Osteoblast (primary cell): Measurements from ENCODE around the gene RALA. TPM values are rescaled to one million over a fixed set of nuclear protein-coding genes. Genes with fewer than 3 reads are reported as not detected.

Experiments used
- DNase-seq: peaks from one replicate; pipeline ENCODE4 v3.0.0; 2011; ENCODE audit warnings: low spot score, mixed read lengths; ENCODE audit not compliant: insufficient read length; ENCODE audit errors: missing footprints
- H2AFZ ChIP-seq: 2 replicates; pipeline ENCODE4 v1.6.0; 2011; ENCODE audit warnings: mild to moderate bottlenecking, low read length
- H3K27ac ChIP-seq: 2 replicates; pipeline ENCODE4 v1.5.1; 2011; ENCODE audit warnings: mild to moderate bottlenecking, low read depth, low read length, moderate library complexity
- H3K27me3 ChIP-seq: 2 replicates; pipeline ENCODE4 v1.6.0; 2012; ENCODE audit warnings: mild to moderate bottlenecking, control low read depth, inconsistent platforms, low read length, moderate library complexity; ENCODE audit not compliant: insufficient read depth
- H3K36me3 ChIP-seq: 2 replicates; pipeline ENCODE4 v1.5.1; 2011; ENCODE audit warnings: mild to moderate bottlenecking, low read length, control low read depth, moderate library complexity; ENCODE audit not compliant: insufficient read depth
- H3K4me1 ChIP-seq: 2 replicates; pipeline ENCODE4 v1.5.1; 2011; ENCODE audit warnings: mild to moderate bottlenecking, low read length, control low read depth, moderate library complexity; ENCODE audit not compliant: insufficient read depth
- H3K4me2 ChIP-seq: 2 replicates; pipeline ENCODE4 v1.6.0; 2011; ENCODE audit warnings: mild to moderate bottlenecking, low read length; ENCODE audit not compliant: insufficient read depth
- H3K4me3 ChIP-seq: fragments of 200-600 bp; sonication (generic); 3 replicates; pipeline ENCODE4 v1.5.1; 2012; ENCODE audit warnings: mild to moderate bottlenecking, low read length, inconsistent platforms; ENCODE audit not compliant: insufficient read depth
- H3K79me2 ChIP-seq: 2 replicates; pipeline ENCODE4 v1.6.0; 2012; ENCODE audit warnings: mild to moderate bottlenecking, low read length, control low read depth, inconsistent platforms; ENCODE audit not compliant: insufficient read depth
- H3K9me3 ChIP-seq: 2 replicates; pipeline ENCODE4 v1.5.1; 2011; ENCODE audit warnings: low read depth, low read length, control low read depth
- H4K20me1 ChIP-seq: 2 replicates; pipeline ENCODE4 v1.6.0; 2012; ENCODE audit warnings: mild to moderate bottlenecking, low read length, control low read depth; ENCODE audit not compliant: insufficient read depth
- CTCF ChIP-seq: IDR thresholded peaks from 2 replicates; pipeline ENCODE4 v1.5.1; 2011; ENCODE audit warnings: mild to moderate bottlenecking, low read depth, low read length, moderate library complexity; ENCODE audit errors: extremely low read depth
- total RNA-seq: library from RNA; depleted of rRNA; stranded (reverse); fragments of >200 nt; gene quantifications from 2 replicates; pipeline ENCODE4 v1.2.3, GENCODE V29; 2012

RALA gene
- total RNA-seq, 1 donor: 38.4 TPM

GRCh38 chr7:39602351-39602750 is 21.0 kb upstream of the RALA start:
- Histone ChIP-seq H3K4me1 (peaks cover 11% of the 10 kb centered on the region), H3K27me3 (no peaks in the 10 kb centered on the region), H3K4me3 (no peak overlapping the region), H3K79me2 (no peaks in the 10 kb centered on the region), H3K9me3 (no peaks in the 10 kb centered on the region), H4K20me1 (no peaks in the 10 kb centered on the region), H3K36me3 (no peaks in the 10 kb centered on the region), H3K27ac (peak overlapping the region; percentile 42), H2AFZ (no peak overlapping the region), H3K4me2 (peak overlapping the region; percentile 52)
- DNase-seq: peak; percentile 74
- no peak for TF ChIP-seq CTCF

- Histone ChIP-seq H3K27ac (no peak overlapping the region), H3K79me2 (no peaks in the 10 kb centered on the region), H3K4me3 (no peak overlapping the region), H4K20me1 (no peaks in the 10 kb centered on the region), H3K27me3 (no peaks in the 10 kb centered on the region), H3K9me3 (no peaks in the 10 kb centered on the region), H2AFZ (no peak overlapping the region), H3K36me3 (no peaks in the 10 kb centered on the region), H3K4me1 (peaks cover 20% of the 10 kb centered on the region), H3K4me2 (no peak overlapping the region)
- TF ChIP-seq CTCF: no peak
- DNase-seq: no peak
Observed at GRCh38 chr7:39603924-39604323, 19.4 kb upstream of the RALA start.

GRCh38 chr7:39605087-39605486 is 18.3 kb upstream of the RALA start:
- Histone ChIP-seq H4K20me1 (no peaks in the 10 kb centered on the region), H3K79me2 (no peaks in the 10 kb centered on the region), H3K4me2 (no peak overlapping the region), H3K27ac (no peak overlapping the region), H3K36me3 (no peaks in the 10 kb centered on the region), H3K4me3 (no peak overlapping the region), H3K4me1 (peaks cover 25% of the 10 kb centered on the region), H3K27me3 (no peaks in the 10 kb centered on the region), H2AFZ (no peak overlapping the region), H3K9me3 (no peaks in the 10 kb centered on the region)
- no peak for DNase-seq
- no peak for TF ChIP-seq CTCF

- Histone ChIP-seq H3K4me3 (no peak overlapping the region), H3K79me2 (no peaks in the 10 kb centered on the region), H3K27me3 (no peaks in the 10 kb centered on the region), H3K4me1 (peaks cover 25% of the 10 kb centered on the region), H3K9me3 (no peaks in the 10 kb centered on the region), H3K36me3 (no peaks in the 10 kb centered on the region), H4K20me1 (no peaks in the 10 kb centered on the region), H3K4me2 (peak overlapping the region; percentile 13), H2AFZ (no peak overlapping the region), H3K27ac (no peak overlapping the region)
- no peak for TF ChIP-seq CTCF
- DNase-seq: no peak
Observed at GRCh38 chr7:39606352-39606751, 17.0 kb upstream of the RALA start.
